Right lobe of liver (tissue), 6 donors: ENCODE data around the gene PHYHD1. TPM values are rescaled to one million over a fixed set of nuclear protein-coding genes. Genes with fewer than 3 reads are reported as not detected.

Source experiments
- ATAC-seq, 4 donors: fragments of 200-7000 bp; cut with Tn5 transposase; one replicate each; pipeline ENCODE4 v1.9.1; 2020; ENCODE audit warnings: mild to moderate bottlenecking in 4 of 4, moderate library complexity in 4 of 4
- DNase-seq, 3 donors: peaks; one replicate each; pipeline ENCODE4 v3.0.0-alpha.2; 2020
- H3K27ac ChIP-seq, 3 donors: fragments of 200-600 bp; one replicate each; pipeline ENCODE4 v1.8.0; 2022
- H3K27me3 ChIP-seq, 2 donors: fragments of 200-600 bp; one replicate each; pipeline ENCODE4 v1.8.0; 2022
- H3K36me3 ChIP-seq, 4 donors: fragments of 200-600 bp; sonication (generic) in 1 of 4; one replicate each; pipeline versions ENCODE4 v1.5.1 to v1.8.0; 2017 to 2022; ENCODE audit warnings: control low read depth in 1 of 4
- H3K4me1 ChIP-seq, 4 donors: fragments of 200-600 bp; sonication (generic) in 1 of 4; one replicate each; pipeline versions ENCODE4 v1.5.1 to v1.8.0; 2017 to 2022; ENCODE audit warnings: control low read depth in 1 of 4
- H3K4me3 ChIP-seq, 3 donors: fragments of 200-600 bp; one replicate each; pipeline ENCODE4 v1.8.0; 2022
- H3K9me3 ChIP-seq, 4 donors: fragments of 200-600 bp; sonication (generic) in 1 of 4; one replicate each; pipeline versions ENCODE4 v1.5.1 to v1.8.0; 2017 to 2022; ENCODE audit warnings: control low read depth in 1 of 4
- POLR2A ChIP-seq: fragments of 450-650 bp; IDR thresholded peaks from one replicate; pipeline ENCODE4 v1.6.1; 2017; ENCODE audit warnings: antibody characterized with exemption, mild to moderate bottlenecking
- WGBS: methylation state at CpG from one replicate; pipeline ENCODE4 v1.1.6; 2018; ENCODE audit warnings: low coverage, low lambda C conversion rate; ENCODE audit not compliant: insufficient coverage; ENCODE audit errors: missing lambda C conversion rate; 5-methylcytosine and 5-hydroxymethylcytosine counted together
- intact Hi-C, 2 donors: fragments of 100-400 bp; cut with DNase I; formaldehyde crosslinking; loops; one replicate each; pipeline versions ENCODE4 v1.11.2 to v1.14.1; 2022
- total RNA-seq, 6 experiments: library from RNA; depleted of rRNA in 2 of 6; stranded (reverse); fragments of >200 nt in 2 of 6; fragmentation: NEBNext Ultra II Directional in 3 of 6; extraction: Animal tissue kit (Norgen Biotek cat#: 25700) in 3 of 6; gene quantifications; one replicate each; pipeline versions ENCODE4 v1.1.0 to v1.2.4, GENCODE V29; 2016 to 2023
- TF ChIP-seq, protein P1 (sequence below), 4 donors: fragments of 200-600 bp in 3 of 4; fragments of 450-650 bp in 1 of 4; IDR thresholded peaks; one replicate each; pipeline versions ENCODE4 v1.5.1 to v1.8.0; 2016 to 2022; ENCODE audit warnings: antibody characterized with exemption in 4 of 4, mild to moderate bottlenecking in 2 of 4
- donor health status: DM: no; HTN: yes; CAD: no.
- donor health status: DM: no; HTN: no; CAD: no.
- donor health status: DM: no; HTN: no; CAD: no.
- donor health status: DM: no; HTN: yes; CAD: no.
- donor health status: DM: no; HTN: yes; CAD: no.

PHYHD1 gene
- total RNA-seq, 6 experiments from 2014 or later: 14.0 to 69.7 (median 38.2) TPM

DNA sequence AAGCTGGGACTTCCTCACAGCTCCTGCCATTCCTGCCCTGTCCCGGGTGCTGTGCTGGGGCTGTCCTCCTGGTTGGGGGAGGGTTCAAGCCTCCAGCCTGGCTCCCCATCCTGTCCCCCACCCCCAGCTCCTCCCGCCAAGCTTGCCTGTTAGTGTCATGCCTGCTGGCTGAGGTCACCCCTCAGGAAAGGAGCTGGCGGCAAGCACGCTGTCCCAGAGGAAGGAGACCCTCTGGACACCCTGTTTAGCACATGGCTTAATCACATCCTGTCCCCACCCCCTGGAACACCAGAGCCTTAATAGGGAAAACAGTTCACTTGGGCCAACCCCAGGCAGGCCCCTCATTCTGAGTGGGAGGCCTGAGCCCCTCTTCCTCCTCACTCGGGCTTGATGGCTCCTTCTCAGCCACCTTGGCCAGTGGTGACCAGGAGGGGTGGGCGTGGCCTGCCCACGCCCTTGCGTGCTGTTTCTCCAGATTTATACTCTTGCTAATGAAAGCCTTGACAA lies 9.2 kb upstream of the PHYHD1 start:
- Histone ChIP-seq H3K36me3 (peaks cover 2 to 57% (median 28%) of the 10 kb centered on the region in 4 donors), H3K4me1 (peaks cover 0 to 28% (median 14%) of the 10 kb centered on the region in 4 donors), H3K4me3 (no peak overlapping the region), H3K27ac (peak overlapping the region; percentile 37 to 68 (median 62)), H3K9me3 (no peaks in the 10 kb centered on the region), H3K27me3 (no peaks in the 10 kb centered on the region)
- peak; percentile 69 to 72 (median 70) for DNase-seq
- intact Hi-C loops: no loop called here
- TF ChIP-seq, protein P1, sequence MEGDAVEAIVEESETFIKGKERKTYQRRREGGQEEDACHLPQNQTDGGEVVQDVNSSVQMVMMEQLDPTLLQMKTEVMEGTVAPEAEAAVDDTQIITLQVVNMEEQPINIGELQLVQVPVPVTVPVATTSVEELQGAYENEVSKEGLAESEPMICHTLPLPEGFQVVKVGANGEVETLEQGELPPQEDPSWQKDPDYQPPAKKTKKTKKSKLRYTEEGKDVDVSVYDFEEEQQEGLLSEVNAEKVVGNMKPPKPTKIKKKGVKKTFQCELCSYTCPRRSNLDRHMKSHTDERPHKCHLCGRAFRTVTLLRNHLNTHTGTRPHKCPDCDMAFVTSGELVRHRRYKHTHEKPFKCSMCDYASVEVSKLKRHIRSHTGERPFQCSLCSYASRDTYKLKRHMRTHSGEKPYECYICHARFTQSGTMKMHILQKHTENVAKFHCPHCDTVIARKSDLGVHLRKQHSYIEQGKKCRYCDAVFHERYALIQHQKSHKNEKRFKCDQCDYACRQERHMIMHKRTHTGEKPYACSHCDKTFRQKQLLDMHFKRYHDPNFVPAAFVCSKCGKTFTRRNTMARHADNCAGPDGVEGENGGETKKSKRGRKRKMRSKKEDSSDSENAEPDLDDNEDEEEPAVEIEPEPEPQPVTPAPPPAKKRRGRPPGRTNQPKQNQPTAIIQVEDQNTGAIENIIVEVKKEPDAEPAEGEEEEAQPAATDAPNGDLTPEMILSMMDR (IDR thresholded peaks at IDR 0.05): no peak
- TF ChIP-seq POLR2A: no peak
- WGBS: 53% methylated on average over 4 of the region's 8 CpGs
- ATAC-seq: peak; percentile 44 to 63 (median 50)

DNA sequence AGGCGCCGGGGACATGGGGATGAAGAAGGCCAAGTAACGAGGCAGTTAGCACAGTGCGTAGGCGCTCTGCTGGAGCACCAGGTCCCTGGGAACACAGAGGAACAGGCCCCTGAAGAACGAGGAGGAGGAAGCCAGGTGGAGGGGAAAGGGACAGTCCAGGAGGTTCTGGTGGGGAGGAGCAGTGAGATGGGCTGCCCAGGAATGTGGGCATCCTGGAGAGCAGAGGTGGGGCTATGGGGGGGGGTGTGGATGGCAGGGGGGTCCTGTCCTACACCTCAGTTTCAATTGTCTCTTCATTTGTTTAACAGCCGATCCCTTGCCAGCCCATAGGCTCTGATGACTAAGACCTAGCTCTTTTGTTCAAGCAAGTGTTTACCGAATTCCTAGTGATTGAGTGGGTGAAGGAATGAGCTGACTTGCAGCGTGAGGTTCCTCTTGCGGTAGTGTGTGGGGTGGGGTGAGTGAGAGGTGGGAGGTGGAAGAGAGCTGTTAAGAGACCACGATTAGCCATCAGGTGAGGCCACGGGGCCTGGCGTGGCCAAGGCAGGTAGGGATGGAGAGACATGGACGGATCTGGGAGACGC lies 8.4 kb upstream of the PHYHD1 start:
- no peak for ATAC-seq
- Histone ChIP-seq H3K36me3 (peaks cover 2 to 49% (median 26%) of the 10 kb centered on the region in 4 donors), H3K9me3 (no peaks in the 10 kb centered on the region), H3K4me3 (no peak overlapping the region), H3K27me3 (no peaks in the 10 kb centered on the region), H3K27ac (peak overlapping the region; percentile 49 to 68 (median 62)), H3K4me1 (peaks cover under 1 to 29% (median 14%) of the 10 kb centered on the region in 4 donors)
- no peak for TF ChIP-seq POLR2A
- TF ChIP-seq, protein P1 (IDR thresholded peaks at IDR 0.05): no peak
- intact Hi-C loops: no loop called here
- no peak for DNase-seq
- 69% methylated on average over 14 of the region's 15 CpGs for WGBS

DNA sequence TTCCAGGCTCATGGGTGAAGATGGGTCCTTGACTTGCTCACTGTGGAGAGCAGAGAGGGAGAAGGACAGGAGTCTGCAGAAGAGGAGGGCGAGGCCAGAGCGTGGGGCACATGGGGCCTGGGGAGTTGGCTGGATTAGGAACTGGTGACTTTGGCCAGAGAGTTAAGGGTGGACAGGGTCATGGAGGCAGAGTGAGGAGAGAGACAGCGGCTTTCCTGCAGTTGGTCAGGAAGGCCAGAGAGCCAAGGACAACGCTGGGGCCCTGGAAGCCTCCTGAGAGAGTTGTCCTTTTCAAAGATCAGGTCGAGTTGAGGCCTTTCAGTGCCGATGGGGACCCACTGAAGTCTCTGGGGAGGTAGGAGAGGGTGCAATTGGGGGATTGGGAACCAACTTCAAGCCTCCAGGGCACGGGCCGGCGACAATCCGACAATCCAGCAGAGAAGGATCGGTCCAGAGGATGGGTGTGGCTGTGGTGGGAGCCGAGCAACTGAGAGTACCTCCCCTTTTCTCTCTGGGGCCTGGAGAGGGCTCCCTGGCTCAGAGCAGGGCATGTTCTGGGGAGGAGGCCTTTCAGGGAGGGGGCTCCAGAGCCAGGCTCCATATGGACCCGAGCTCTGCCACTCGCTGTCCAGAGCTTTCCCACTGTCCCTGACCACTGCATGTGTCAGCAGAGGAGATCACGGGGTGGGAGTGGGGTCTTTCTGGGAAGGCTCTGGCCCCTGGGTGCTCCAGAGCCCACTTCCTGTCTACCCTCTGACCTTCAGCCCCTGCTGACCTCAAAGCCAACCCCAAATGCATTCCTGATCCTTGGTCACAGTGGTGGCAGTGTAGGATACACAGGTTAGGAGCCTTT lies 7.5 kb upstream of the PHYHD1 start:
- Histone ChIP-seq H3K4me3 (no peak overlapping the region), H3K27ac (peak overlapping the region; percentile 23 to 60 (median 49)), H3K27me3 (no peaks in the 10 kb centered on the region), H3K4me1 (peaks cover 4 to 38% (median 16%) of the 10 kb centered on the region in 4 donors), H3K9me3 (no peaks in the 10 kb centered on the region), H3K36me3 (peaks cover 2 to 40% (median 20%) of the 10 kb centered on the region in 4 donors)
- TF ChIP-seq, protein P1 (IDR thresholded peaks at IDR 0.05): no peak
- no peak for TF ChIP-seq POLR2A
- no peak for ATAC-seq
- 62% methylated on average over 6 of the region's 15 CpGs for WGBS
- intact Hi-C loops: no loop called here
- no peak for DNase-seq

DNA sequence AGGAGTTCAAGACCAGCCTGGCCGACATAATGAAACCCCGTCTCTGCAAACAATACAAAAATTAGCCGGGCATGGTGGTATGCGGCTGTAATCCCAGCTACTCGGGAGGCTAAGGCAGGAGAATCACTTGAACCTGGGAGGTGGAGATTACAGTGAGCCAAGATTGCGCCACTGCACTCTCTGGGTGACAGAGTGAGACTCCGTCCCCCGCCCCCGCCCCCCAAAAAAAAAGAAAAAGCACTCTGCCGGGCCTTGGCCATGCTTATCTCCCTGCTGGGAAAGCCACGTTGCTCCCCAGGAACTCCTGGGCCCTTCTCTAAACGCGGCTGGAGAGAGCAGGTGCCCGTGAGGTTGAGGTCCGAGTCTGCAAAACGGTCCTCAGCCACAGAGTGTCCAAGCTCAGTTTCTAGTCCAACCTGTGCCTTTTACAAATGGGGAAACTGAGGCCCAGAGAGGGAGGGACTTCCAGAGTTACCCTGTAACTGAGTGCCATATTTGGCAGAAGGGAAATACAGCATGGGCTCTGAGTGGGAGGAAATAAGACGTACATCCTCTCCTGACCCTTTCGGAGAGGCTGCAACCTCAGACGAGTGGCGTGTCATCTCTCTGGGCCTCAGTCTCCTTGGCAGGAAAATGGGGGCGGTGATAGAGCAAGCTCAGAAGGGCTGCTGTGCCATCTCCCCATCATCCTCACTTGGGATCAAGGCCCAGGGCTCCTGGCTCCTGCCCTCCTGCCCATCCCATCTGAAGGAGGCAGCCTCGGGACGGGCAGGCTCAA lies 6.6 kb upstream of the PHYHD1 start:
- H3K4me1 ChIP-seq: peaks cover 4 to 47% (median 20%) of the 10 kb centered on the region in 4 donors
- no peaks in the 10 kb centered on the region for H3K27me3 ChIP-seq
- no peak for ATAC-seq
- H3K36me3 ChIP-seq: peaks cover 0 to 31% (median 15%) of the 10 kb centered on the region in 4 donors
- intact Hi-C loops: no loop called here
- peak overlapping the region; percentile 23 to 86 (median 49) for H3K27ac ChIP-seq
- H3K4me3 ChIP-seq: peak overlapping the region in 2 of 3 donors; percentile 83 to 85
- H3K9me3 ChIP-seq: no peaks in the 10 kb centered on the region
- WGBS: 41% methylated on average over 7 of the region's 23 CpGs
- no peak for DNase-seq
- TF ChIP-seq, protein P1 (IDR thresholded peaks at IDR 0.05): no peak
- no peak for TF ChIP-seq POLR2A
